BE2C (cell line): ENCODE data around the gene GGTA1.

Experiments used
- DNase-seq: peaks from one replicate; pipeline ENCODE4 v3.0.0-alpha.2; 2020
- H3K27me3 ChIP-seq: fragments of 250-450 bp; sonication (Bioruptor Pico); 2 replicates; pipeline ENCODE4 v1.5.1; 2020; ENCODE audit warnings: mild to moderate bottlenecking
- H3K36me3 ChIP-seq: fragments of 250-450 bp; sonication (Bioruptor Pico); 2 replicates; pipeline ENCODE4 v1.5.1; 2020; ENCODE audit warnings: mild to moderate bottlenecking
- H3K4me1 ChIP-seq: fragments of 250-450 bp; sonication (Bioruptor Pico); 2 replicates; pipeline ENCODE4 v1.5.1; 2020
- H3K4me3 ChIP-seq: 2 replicates; pipeline ENCODE4 v1.5.1; 2011; ENCODE audit warnings: low read depth, low read length
- H3K9me3 ChIP-seq: fragments of 250-450 bp; sonication (Bioruptor Pico); 2 replicates; pipeline ENCODE4 v1.5.1; 2020
- TF ChIP-seq, protein P1 (sequence below): IDR thresholded peaks from 2 replicates; pipeline ENCODE4 v1.5.1; 2012; ENCODE audit warnings: mild to moderate bottlenecking, low read depth, low read length

Gene GGTA1

DNA sequence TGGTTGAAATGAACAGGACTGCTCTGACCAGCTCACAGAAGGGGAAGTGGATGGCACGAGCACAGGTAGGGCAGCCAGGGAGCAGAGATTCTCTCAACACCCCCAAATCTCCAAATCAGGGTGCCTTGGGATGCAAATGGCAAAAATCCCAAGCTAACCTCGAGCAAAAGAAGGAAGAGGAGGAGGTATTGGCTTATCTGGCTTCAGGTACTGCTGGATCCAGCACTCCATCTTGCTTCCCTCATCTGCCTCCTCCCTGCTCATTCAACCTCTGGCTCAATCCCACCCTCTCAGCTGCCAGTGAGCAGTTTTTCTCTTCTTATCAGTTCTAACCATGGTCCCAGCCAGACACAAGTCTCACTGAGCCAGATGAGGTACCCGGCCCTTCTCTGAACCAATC, 41.6 kb upstream of the GGTA1 start:
- Histone ChIP-seq H3K9me3 (no peaks in the 10 kb centered on the region), H3K27me3 (no peaks in the 10 kb centered on the region), H3K36me3 (no peaks in the 10 kb centered on the region), H3K4me3 (no peak overlapping the region), H3K4me1 (no peaks in the 10 kb centered on the region)
- TF ChIP-seq, protein P1, sequence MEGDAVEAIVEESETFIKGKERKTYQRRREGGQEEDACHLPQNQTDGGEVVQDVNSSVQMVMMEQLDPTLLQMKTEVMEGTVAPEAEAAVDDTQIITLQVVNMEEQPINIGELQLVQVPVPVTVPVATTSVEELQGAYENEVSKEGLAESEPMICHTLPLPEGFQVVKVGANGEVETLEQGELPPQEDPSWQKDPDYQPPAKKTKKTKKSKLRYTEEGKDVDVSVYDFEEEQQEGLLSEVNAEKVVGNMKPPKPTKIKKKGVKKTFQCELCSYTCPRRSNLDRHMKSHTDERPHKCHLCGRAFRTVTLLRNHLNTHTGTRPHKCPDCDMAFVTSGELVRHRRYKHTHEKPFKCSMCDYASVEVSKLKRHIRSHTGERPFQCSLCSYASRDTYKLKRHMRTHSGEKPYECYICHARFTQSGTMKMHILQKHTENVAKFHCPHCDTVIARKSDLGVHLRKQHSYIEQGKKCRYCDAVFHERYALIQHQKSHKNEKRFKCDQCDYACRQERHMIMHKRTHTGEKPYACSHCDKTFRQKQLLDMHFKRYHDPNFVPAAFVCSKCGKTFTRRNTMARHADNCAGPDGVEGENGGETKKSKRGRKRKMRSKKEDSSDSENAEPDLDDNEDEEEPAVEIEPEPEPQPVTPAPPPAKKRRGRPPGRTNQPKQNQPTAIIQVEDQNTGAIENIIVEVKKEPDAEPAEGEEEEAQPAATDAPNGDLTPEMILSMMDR: no peak
- no peak for DNase-seq

DNA sequence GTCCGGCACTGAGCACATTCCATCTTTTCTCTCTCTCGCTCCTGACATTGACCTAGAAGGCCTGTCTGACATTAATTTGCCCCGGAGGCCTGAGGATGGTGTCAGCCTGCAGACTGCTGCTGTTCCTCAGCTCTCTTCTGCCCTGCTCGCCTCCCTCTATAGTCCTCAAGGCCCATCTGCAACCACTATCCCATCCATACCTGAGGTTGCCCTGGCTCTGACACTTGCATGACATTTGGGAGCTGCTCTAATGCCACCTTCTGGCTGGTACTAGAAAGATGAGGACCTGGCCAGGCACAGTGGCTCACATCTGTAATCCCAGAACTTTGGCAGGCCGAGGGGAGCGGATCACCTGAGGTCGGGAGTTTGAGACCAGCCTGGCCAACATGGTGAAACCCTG, 38.6 kb upstream of the GGTA1 start:
- TF ChIP-seq, protein P1: peak; percentile 28; the same call in 1 of the 2 replicates
- H3K4me3 ChIP-seq: no peak overlapping the region
- DNase-seq: no peak
- H3K27me3 ChIP-seq: no peaks in the 10 kb centered on the region
- no peaks in the 10 kb centered on the region for H3K4me1 ChIP-seq
- H3K36me3 ChIP-seq: no peaks in the 10 kb centered on the region
- H3K9me3 ChIP-seq: no peaks in the 10 kb centered on the region

DNA sequence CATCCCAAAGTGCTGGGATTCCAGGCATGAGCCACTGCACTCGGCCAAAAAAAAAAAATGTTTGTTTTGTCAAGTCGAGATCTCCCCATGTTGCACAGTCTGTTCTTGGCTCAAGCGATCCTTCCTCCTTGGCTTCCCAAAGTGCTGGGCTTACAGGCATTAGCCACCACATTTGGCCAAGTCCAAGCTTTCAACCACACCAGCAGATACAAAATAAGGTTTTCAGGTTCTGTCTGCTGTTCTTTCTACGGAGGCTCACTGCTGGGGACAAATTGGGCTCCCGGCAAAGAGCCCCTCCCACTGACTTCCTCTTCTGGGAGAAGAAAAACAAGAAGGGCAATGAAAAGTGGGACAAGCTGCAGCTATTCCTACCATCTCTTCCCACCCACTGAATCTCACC, 37.6 kb upstream of the GGTA1 start:
- Histone ChIP-seq H3K4me1 (no peaks in the 10 kb centered on the region), H3K36me3 (no peaks in the 10 kb centered on the region), H3K27me3 (no peaks in the 10 kb centered on the region), H3K4me3 (no peak overlapping the region), H3K9me3 (no peaks in the 10 kb centered on the region)
- TF ChIP-seq, protein P1: no peak
- DNase-seq: no peak

DNA sequence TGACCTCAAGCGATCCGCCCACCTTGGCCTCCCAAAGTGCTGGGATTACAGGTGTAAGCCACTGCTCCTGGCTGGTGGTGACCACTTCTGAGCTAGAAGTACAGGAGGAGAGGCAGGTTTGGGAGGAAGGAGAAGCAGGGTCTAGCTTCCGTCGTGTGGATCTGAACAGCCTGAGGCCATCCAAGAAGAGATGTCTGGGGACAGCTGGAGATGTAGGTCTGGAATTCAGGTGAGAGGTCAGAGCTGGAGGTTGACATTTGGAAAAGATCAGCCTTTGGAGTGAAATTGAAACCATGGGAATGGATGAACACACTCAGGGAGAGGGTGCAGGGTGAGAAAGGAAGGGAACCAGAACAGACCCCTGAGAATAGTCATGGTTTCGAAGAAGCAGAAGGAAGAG, 33.2 kb upstream of the GGTA1 start:
- DNase-seq: no peak
- no peaks in the 10 kb centered on the region for H3K4me1 ChIP-seq
- no peak overlapping the region for H3K4me3 ChIP-seq
- no peaks in the 10 kb centered on the region for H3K27me3 ChIP-seq
- H3K36me3 ChIP-seq: no peaks in the 10 kb centered on the region
- TF ChIP-seq, protein P1: no peak
- H3K9me3 ChIP-seq: no peaks in the 10 kb centered on the region

DNA sequence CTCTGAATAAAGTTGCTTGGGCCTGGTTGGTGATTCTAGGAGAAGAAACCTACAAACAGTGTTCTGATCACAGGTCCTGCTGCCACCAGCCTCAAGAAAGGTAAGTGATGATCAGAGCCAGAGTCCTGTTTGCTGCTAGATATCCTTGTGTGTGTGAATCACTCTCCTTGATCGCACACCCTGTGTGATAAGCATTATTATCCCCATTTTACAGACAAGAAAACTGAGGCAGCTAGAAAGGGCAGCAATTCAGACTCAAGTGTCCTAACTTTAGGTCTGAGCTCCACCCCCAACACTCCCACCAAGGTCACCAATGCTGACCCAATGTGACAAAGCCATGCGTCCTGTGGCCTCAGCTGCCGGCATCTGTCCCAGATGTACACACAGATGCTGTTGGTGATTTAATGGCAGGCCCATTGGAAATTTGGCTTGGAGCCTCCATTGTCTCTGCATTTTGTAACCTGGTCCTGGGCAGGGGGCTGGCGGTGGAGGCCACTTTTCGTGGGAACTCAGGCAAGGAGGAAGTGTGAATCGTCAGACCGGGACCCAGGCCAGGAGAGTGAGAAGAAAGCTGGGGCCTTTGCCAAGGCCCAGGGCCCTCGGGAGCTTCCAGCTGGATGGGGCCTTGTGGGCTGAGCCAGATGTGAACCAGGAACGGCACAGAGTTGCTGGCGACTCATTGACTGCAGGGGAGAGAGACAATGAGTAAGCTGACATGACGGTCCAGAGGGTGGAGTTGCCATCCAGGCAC, 29.8 kb upstream of the GGTA1 start:
- no peaks in the 10 kb centered on the region for H3K4me1 ChIP-seq
- TF ChIP-seq, protein P1: no peak
- DNase-seq: peak; percentile 65
- no peaks in the 10 kb centered on the region for H3K9me3 ChIP-seq
- H3K36me3 ChIP-seq: no peaks in the 10 kb centered on the region
- H3K27me3 ChIP-seq: peaks cover 4% of the 10 kb centered on the region; the same call in 1 of the 2 replicates
- no peak overlapping the region for H3K4me3 ChIP-seq

DNA sequence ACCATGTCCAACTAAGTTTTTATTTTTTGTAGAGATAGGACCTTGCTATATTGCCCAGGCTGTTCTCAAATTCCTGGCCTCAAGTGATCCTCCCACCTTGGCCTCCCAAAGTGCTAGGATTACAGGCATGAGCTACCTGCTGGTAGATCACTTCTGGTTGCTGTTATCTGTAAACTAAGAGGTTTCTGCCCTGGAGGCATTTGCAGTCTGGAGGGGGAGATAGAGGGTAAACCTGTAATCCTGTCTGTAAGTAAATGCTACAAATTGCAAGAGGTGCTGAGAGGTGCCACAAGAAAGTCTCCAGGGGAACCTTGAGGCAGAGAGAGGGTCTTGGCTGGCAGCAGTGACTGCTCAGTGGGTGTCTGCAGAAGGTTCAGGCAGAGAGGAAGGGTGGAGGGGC, 29.0 kb upstream of the GGTA1 start:
- H3K4me3 ChIP-seq: no peak overlapping the region
- TF ChIP-seq, protein P1: no peak
- H3K9me3 ChIP-seq: no peaks in the 10 kb centered on the region
- H3K36me3 ChIP-seq: no peaks in the 10 kb centered on the region
- H3K4me1 ChIP-seq: no peaks in the 10 kb centered on the region
- peaks cover 4% of the 10 kb centered on the region; the same call in 1 of the 2 replicates for H3K27me3 ChIP-seq
- no peak for DNase-seq
